ENCODE data around the gene RNU6-1.

The RNU6-1 gene

GRCh38 chr15:67829647-67830504, 10.0 kb downstream of the RNU6-1 start:
- no peak overlapping the region for H3K4me3 ChIP-seq (replicated peaks; ENCODE audit: low read depth, low read length)
- no peak for DNase-seq (ENCODE audit: extremely low read depth, low read depth)
- no peak for TF ChIP-seq CTCF (IDR thresholded peaks at IDR 0.05; ENCODE audit: low read depth, low read length, missing control alignments)

GRCh38 chr15:67828969-67829646, 10.7 kb downstream of the RNU6-1 start:
- H3K4me3 ChIP-seq (replicated peaks; ENCODE audit: low read depth, low read length) = no peak overlapping the region

GRCh38 chr15:67828278-67828968, 11.4 kb downstream of the RNU6-1 start:
- DNase-seq (ENCODE audit: extremely low read depth, low read depth) = no peak
- H3K4me3 ChIP-seq (replicated peaks; ENCODE audit: low read depth, low read length) = no peak overlapping the region

More at GRCh38 chr15:67828969-67829646, 10.7 kb downstream of the RNU6-1 start:
- TF ChIP-seq CTCF (IDR thresholded peaks at IDR 0.05; ENCODE audit: low read depth, low read length, missing control alignments) = no peak
- no peak for DNase-seq (ENCODE audit: extremely low read depth, low read depth)

GRCh38 chr15:67827562-67828277, 12.1 kb downstream of the RNU6-1 start:
- no peak for DNase-seq (ENCODE audit: extremely low read depth, low read depth)
- no peak overlapping the region for H3K4me3 ChIP-seq (replicated peaks; ENCODE audit: low read depth, low read length)
- no peak for TF ChIP-seq CTCF (IDR thresholded peaks at IDR 0.05; ENCODE audit: low read depth, low read length, missing control alignments)

More at GRCh38 chr15:67828278-67828968, 11.4 kb downstream of the RNU6-1 start:
- no peak for TF ChIP-seq CTCF (IDR thresholded peaks at IDR 0.05; ENCODE audit: low read depth, low read length, missing control alignments)

- no peak for DNase-seq (ENCODE audit: extremely low read depth, low read depth)
- H3K4me3 ChIP-seq (replicated peaks; ENCODE audit: low read depth, low read length) = no peak overlapping the region
- no peak for TF ChIP-seq CTCF (IDR thresholded peaks at IDR 0.05; ENCODE audit: low read depth, low read length, missing control alignments)
Observed at GRCh38 chr15:67826717-67827561, 12.9 kb downstream of the RNU6-1 start.

Measured in HFF-Myc (cell line).